ENCODE data around the gene GGACT. TPM values are rescaled to one million over a fixed set of nuclear protein-coding genes. Genes with fewer than 3 reads are reported as not detected.
"Not testable (repeated sequence)": the region's sequence is repeated elsewhere in the genome, so short reads cannot be mapped to it uniquely, and the experiment has no call there.

The GGACT gene
- polyA plus RNA-seq, 1 experiment: 7.6 TPM

GRCh38 chr13:100581504-100581903, 7.1 kb downstream of the GGACT start:
- no peak overlapping the region for H3K4me3 ChIP-seq (ENCODE audit: low read depth, low read length)
- ChIA-PET POLR2A (no interaction called here), CTCF (no interaction called here)
- H3K27me3 ChIP-seq (ENCODE audit: control insufficient read depth, insufficient read depth, low read length): no peaks in the 10 kb centered on the region
- no peaks in the 10 kb centered on the region for H3K9me3 ChIP-seq (ENCODE audit: control insufficient read depth, insufficient read depth, low read length)
- TF ChIP-seq, protein P1, sequence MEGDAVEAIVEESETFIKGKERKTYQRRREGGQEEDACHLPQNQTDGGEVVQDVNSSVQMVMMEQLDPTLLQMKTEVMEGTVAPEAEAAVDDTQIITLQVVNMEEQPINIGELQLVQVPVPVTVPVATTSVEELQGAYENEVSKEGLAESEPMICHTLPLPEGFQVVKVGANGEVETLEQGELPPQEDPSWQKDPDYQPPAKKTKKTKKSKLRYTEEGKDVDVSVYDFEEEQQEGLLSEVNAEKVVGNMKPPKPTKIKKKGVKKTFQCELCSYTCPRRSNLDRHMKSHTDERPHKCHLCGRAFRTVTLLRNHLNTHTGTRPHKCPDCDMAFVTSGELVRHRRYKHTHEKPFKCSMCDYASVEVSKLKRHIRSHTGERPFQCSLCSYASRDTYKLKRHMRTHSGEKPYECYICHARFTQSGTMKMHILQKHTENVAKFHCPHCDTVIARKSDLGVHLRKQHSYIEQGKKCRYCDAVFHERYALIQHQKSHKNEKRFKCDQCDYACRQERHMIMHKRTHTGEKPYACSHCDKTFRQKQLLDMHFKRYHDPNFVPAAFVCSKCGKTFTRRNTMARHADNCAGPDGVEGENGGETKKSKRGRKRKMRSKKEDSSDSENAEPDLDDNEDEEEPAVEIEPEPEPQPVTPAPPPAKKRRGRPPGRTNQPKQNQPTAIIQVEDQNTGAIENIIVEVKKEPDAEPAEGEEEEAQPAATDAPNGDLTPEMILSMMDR (IDR thresholded peaks at IDR 0.05; ENCODE audit: low read depth, low read length): no peak
- H3K27ac ChIP-seq (ENCODE audit: low read depth, low read length): no peak overlapping the region
- DNase-seq (ENCODE audit: low read depth, low spot score): no peak

DNA sequence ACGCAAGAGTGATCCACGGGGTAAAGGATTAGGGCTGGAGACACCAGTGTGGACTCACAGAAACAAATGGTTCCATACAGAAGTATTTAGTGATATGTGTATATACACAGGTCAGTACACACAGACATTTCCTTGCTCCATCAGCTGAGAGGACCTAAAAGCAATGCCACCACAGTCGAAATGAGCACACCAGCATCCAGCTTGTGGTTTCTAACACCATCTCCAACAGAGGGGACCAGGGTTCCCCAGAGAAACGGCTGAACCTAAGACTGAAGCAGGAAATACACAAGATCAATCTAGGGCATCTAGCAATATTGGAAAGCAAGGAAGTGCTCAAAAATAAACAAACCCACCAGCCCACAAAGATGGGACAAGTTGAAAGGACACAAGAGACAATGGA, 7.6 kb downstream of the GGACT start:
- Histone ChIP-seq H3K9me3 (ENCODE audit: control insufficient read depth, insufficient read depth, low read length) (no peaks in the 10 kb centered on the region), H3K27me3 (ENCODE audit: control insufficient read depth, insufficient read depth, low read length) (no peaks in the 10 kb centered on the region), H3K27ac (ENCODE audit: low read depth, low read length) (no peak overlapping the region), H3K4me3 (ENCODE audit: low read depth, low read length) (no peak overlapping the region)
- ChIA-PET POLR2A (no interaction called here), CTCF (no interaction called here)
- DNase-seq (ENCODE audit: low read depth, low spot score): no peak
- TF ChIP-seq, protein P1 (IDR thresholded peaks at IDR 0.05; ENCODE audit: low read depth, low read length): no peak

GRCh38 chr13:100580045-100580444, 8.5 kb downstream of the GGACT start:
- Histone ChIP-seq H3K27me3 (ENCODE audit: control insufficient read depth, insufficient read depth, low read length) (no peaks in the 10 kb centered on the region), H3K27ac (ENCODE audit: low read depth, low read length) (no peak overlapping the region), H3K4me3 (ENCODE audit: low read depth, low read length) (no peak overlapping the region), H3K9me3 (ENCODE audit: control insufficient read depth, insufficient read depth, low read length) (no peaks in the 10 kb centered on the region)
- ChIA-PET POLR2A (interaction anchor here (0.6 kb wide), 1 partner anchor 52 kb away, joined by 3 read pairs; no protein-coding TSS in a partner anchor), CTCF (no interaction called here)
- TF ChIP-seq, protein P1 (IDR thresholded peaks at IDR 0.05; ENCODE audit: low read depth, low read length): no peak
- no peak for DNase-seq (ENCODE audit: low read depth, low spot score)

GRCh38 chr13:100577239-100577638, 11.3 kb downstream of the GGACT start:
- CTCF ChIA-PET: interaction anchor here (1.1 kb wide), 1 partner anchor 145 kb away, joined by 3 read pairs; no protein-coding TSS in a partner anchor
- POLR2A ChIA-PET; H3K27ac ChIP-seq (ENCODE audit: low read depth, low read length); H3K4me3 ChIP-seq (ENCODE audit: low read depth, low read length); H3K9me3 ChIP-seq (ENCODE audit: control insufficient read depth, insufficient read depth, low read length); DNase-seq (ENCODE audit: low read depth, low spot score); H3K27me3 ChIP-seq (ENCODE audit: control insufficient read depth, insufficient read depth, low read length): not testable (repeated sequence)

DNA sequence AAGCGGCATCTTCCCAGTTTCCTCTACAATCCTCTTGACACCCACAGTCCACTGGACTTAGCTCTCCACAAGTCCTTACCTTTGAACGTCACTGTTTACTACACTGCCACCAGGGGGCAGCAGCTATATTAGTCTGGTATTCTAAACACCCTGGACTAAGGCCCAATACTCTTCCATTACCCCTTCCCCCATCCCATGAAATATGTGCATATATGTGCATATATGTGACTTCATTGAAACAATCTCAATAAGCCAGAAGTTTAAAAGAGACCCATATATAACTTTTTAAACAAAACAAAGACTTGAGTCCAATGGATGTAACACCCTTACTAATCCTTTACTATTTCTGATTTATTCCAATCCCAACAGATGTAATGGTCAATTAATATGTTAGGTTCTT, 15.5 kb downstream of the GGACT start:
- no peak overlapping the region for H3K4me3 ChIP-seq (ENCODE audit: low read depth, low read length)
- H3K9me3 ChIP-seq (ENCODE audit: control insufficient read depth, insufficient read depth, low read length): no peaks in the 10 kb centered on the region; the same call in 1 of the 2 replicates
- TF ChIP-seq, protein P1 (IDR thresholded peaks at IDR 0.05; ENCODE audit: low read depth, low read length): peak; percentile 79
- H3K27me3 ChIP-seq (ENCODE audit: control insufficient read depth, insufficient read depth, low read length): no peaks in the 10 kb centered on the region
- H3K27ac ChIP-seq (ENCODE audit: low read depth, low read length): no peak overlapping the region
- DNase-seq (ENCODE audit: low read depth, low spot score): peak; percentile 48
- POLR2A ChIA-PET: no interaction called here
- CTCF ChIA-PET: interaction anchor here (0.5 to 5.9 kb wide), 29 partner anchors 9 to 1588 kb away, joined by 3 to 27 read pairs (median 4); partner anchors contain the start of gene GGACT

- H3K27me3 ChIP-seq (ENCODE audit: control insufficient read depth, insufficient read depth, low read length): no peaks in the 10 kb centered on the region
- TF ChIP-seq, protein P1 (IDR thresholded peaks at IDR 0.05; ENCODE audit: low read depth, low read length): no peak
- H3K4me3 ChIP-seq (ENCODE audit: low read depth, low read length): no peak overlapping the region
- no peak for DNase-seq (ENCODE audit: low read depth, low spot score)
- ChIA-PET CTCF (no interaction called here), POLR2A (no interaction called here)
- H3K27ac ChIP-seq (ENCODE audit: low read depth, low read length): no peak overlapping the region
- H3K9me3 ChIP-seq (ENCODE audit: control insufficient read depth, insufficient read depth, low read length): peaks cover 5% of the 10 kb centered on the region
These were observed 22.0 kb downstream of the GGACT start for GRCh38 chr13:100566543-100566942.

All from AG04450 (cell line).